Measurements from ENCODE around the gene SLC38A8. TPM values are rescaled to one million over a fixed set of nuclear protein-coding genes. Genes with fewer than 3 reads are reported as not detected.
A peak's percentile ranks its signal among the peaks of the same experiment; 100 is the strongest.

Gene SLC38A8
- total RNA-seq, 2 donors from 2014 or later = not detected

DNA sequence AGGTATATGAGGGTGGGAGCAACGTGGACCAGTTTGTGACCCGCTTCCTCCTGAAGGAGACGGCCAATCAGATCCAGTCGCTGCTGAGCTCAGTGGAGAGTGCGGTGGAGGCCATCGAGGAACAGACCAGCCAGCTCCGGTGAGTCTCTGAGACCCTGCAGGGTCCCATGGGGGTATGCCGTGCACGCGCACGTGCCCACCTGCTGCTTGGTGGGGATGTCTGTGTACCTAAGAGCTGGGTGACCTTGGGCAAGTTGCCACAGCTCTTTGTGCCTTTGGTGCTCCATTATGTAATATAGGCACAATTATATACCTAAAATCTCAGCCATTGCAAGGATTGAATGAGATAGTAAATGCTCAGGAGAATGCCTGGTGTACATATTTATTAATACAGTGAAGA is 52.1 kb downstream of the SLC38A8 start:
- TF ChIP-seq, protein P1, sequence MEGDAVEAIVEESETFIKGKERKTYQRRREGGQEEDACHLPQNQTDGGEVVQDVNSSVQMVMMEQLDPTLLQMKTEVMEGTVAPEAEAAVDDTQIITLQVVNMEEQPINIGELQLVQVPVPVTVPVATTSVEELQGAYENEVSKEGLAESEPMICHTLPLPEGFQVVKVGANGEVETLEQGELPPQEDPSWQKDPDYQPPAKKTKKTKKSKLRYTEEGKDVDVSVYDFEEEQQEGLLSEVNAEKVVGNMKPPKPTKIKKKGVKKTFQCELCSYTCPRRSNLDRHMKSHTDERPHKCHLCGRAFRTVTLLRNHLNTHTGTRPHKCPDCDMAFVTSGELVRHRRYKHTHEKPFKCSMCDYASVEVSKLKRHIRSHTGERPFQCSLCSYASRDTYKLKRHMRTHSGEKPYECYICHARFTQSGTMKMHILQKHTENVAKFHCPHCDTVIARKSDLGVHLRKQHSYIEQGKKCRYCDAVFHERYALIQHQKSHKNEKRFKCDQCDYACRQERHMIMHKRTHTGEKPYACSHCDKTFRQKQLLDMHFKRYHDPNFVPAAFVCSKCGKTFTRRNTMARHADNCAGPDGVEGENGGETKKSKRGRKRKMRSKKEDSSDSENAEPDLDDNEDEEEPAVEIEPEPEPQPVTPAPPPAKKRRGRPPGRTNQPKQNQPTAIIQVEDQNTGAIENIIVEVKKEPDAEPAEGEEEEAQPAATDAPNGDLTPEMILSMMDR (conservative IDR thresholded peaks at IDR 0.05) = no peak
- Mint-ChIP-seq H3K9me3 (no peaks in the 10 kb centered on the region), H3K27me3 (ENCODE audit: insufficient read depth) (peaks cover 6% of the 10 kb centered on the region), H3K36me3 (ENCODE audit: low read depth) (no peaks in the 10 kb centered on the region), H3K4me1 (no peaks in the 10 kb centered on the region), H3K27ac (no peak overlapping the region), H3K4me3 (no peak overlapping the region)
- Histone ChIP-seq H3K27ac (ENCODE audit: low read depth, low read length) (peak overlapping the region; percentile 59), H3K4me1 (ENCODE audit: control insufficient read depth, insufficient read depth, low read length) (no peaks in the 10 kb centered on the region), H3K27me3 (ENCODE audit: control insufficient read depth, insufficient read depth, low read length, poor library complexity, severe bottlenecking) (no peaks in the 10 kb centered on the region), H3K4me3 (ENCODE audit: low read length) (no peak overlapping the region), H3K9ac (ENCODE audit: extremely low read depth, low read length, poor library complexity, severe bottlenecking) (no peak overlapping the region), H3K9me3 (ENCODE audit: control insufficient read depth, low read length) (no peaks in the 10 kb centered on the region), H3K36me3 (ENCODE audit: control insufficient read depth, insufficient read depth, low read length) (no peaks in the 10 kb centered on the region)
- 93 to 94% methylated on average over 3 to 11 of the region's 11 CpGs for WGBS, 2 experiments (ENCODE audit: insufficient coverage in 1 of 2, insufficient read length in 1 of 2)
- no peak for DNase-seq

DNA sequence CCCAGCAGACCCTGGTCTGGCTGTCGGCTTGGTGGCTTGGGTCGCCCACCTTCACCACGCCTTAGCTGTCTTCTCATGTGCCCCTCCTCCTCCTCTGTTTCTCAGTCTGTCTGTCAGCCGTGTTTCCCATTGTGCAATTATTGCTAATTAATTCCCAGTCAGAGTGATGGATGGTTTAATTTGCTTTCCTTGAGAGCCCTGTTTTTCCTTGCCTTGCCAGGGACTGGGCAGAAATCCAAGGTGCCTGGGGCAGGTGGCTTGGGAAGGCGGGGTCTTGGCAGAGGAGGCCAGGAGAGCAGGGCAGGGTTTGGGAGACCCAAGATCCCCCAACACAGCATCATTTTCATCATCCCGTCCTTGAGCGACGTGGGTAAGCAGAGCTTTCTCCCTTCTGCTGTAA is 53.3 kb downstream of the SLC38A8 start:
- TF ChIP-seq, protein P1 (conservative IDR thresholded peaks at IDR 0.05) = no peak
- H3K9ac ChIP-seq (ENCODE audit: extremely low read depth, low read length, poor library complexity, severe bottlenecking) = no peak overlapping the region
- 82 to 92% methylated on average over 4 to 8 of the region's 8 CpGs for WGBS, 2 experiments (ENCODE audit: insufficient coverage in 1 of 2, insufficient read length in 1 of 2)
- Mint-ChIP-seq H3K4me1 (no peaks in the 10 kb centered on the region), H3K9me3 (no peaks in the 10 kb centered on the region), H3K27me3 (ENCODE audit: insufficient read depth) (peaks cover 6% of the 10 kb centered on the region), H3K4me3 (no peak overlapping the region), H3K27ac (no peak overlapping the region), H3K36me3 (ENCODE audit: low read depth) (no peaks in the 10 kb centered on the region)
- no peak for DNase-seq
- H3K9me3 ChIP-seq (ENCODE audit: control insufficient read depth, low read length) = no peaks in the 10 kb centered on the region
- no peaks in the 10 kb centered on the region for H3K36me3 ChIP-seq (ENCODE audit: control insufficient read depth, insufficient read depth, low read length)
- no peak overlapping the region for H3K4me3 ChIP-seq (ENCODE audit: low read length)
- H3K27ac ChIP-seq (ENCODE audit: low read depth, low read length) = peak overlapping the region; percentile 59
- H3K4me1 ChIP-seq (ENCODE audit: control insufficient read depth, insufficient read depth, low read length) = no peaks in the 10 kb centered on the region
- no peaks in the 10 kb centered on the region for H3K27me3 ChIP-seq (ENCODE audit: control insufficient read depth, insufficient read depth, low read length, poor library complexity, severe bottlenecking)

DNA sequence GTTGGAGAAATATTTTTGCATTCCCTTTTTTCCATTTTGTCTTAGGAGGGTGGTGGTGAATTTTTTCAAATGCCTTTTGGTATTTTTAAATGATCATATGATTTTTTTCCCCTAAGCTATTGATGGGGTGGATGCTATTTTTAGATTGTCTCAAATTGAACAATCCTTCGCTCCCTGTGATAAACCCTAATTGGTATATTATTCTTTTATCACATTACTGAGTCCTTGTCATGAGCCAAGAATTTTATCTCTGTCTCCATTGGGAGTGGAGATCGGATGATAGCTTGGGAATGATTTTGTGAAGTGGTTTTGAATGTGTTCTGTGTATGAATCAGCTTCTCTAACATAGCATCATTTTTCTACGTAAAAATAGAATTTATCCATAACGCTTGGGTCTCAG is 59.1 kb downstream of the SLC38A8 start:
- no peak for DNase-seq
- H3K9me3 Mint-ChIP-seq = peaks cover 13% of the 10 kb centered on the region
- 100% methylated on average over 1 of the region's 4 CpGs; no CpG with 5 or more reads in 1 of the 2 experiments for WGBS, 2 experiments (ENCODE audit: insufficient coverage in 1 of 2, insufficient read length in 1 of 2)
- H3K36me3 Mint-ChIP-seq (ENCODE audit: low read depth) = peaks cover 7% of the 10 kb centered on the region
- no peaks in the 10 kb centered on the region for H3K27me3 ChIP-seq (ENCODE audit: control insufficient read depth, insufficient read depth, low read length, poor library complexity, severe bottlenecking)
- TF ChIP-seq, protein P1 (conservative IDR thresholded peaks at IDR 0.05) = no peak
- H3K36me3 ChIP-seq (ENCODE audit: control insufficient read depth, insufficient read depth, low read length) = no peaks in the 10 kb centered on the region
- H3K27ac Mint-ChIP-seq = peak overlapping the region; percentile 10
- no peak overlapping the region for H3K27ac ChIP-seq (ENCODE audit: low read depth, low read length)
- H3K4me1 Mint-ChIP-seq = no peaks in the 10 kb centered on the region
- no peak overlapping the region for H3K4me3 ChIP-seq (ENCODE audit: low read length)
- no peaks in the 10 kb centered on the region for H3K27me3 Mint-ChIP-seq (ENCODE audit: insufficient read depth)
- H3K4me3 Mint-ChIP-seq = no peak overlapping the region
- H3K9ac ChIP-seq (ENCODE audit: extremely low read depth, low read length, poor library complexity, severe bottlenecking) = no peak overlapping the region
- no peaks in the 10 kb centered on the region for H3K4me1 ChIP-seq (ENCODE audit: control insufficient read depth, insufficient read depth, low read length)
- H3K9me3 ChIP-seq (ENCODE audit: control insufficient read depth, low read length) = peaks cover 8% of the 10 kb centered on the region
